GM18526 (cell line): ENCODE results near the gene LIN7C.

Experiments used
- POLR2A ChIP-seq: IDR thresholded peaks from 3 replicates; pipeline ENCODE4 v1.6.1; 2011; ENCODE audit not compliant: insufficient read length; ENCODE audit errors: extremely low read depth

The LIN7C gene

DNA sequence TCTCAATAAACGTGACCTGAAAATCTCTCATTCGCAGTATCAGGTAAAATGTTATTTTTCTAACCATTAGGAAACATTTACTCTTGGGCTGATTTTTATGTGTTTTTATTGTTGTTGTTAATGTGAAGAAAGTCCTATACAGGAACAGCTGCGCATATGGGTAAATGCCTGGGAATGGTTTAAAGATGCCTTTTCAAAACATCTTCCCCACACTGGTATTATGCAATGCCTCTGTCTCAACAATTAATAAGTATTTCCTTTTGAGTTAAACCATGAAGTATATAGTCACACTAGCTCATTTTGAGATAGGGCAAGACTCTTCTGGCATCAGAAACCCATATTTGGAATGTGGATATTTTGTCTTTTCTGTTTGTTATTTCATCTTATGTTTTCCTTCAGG, 13.7 kb upstream of the LIN7C start:
- no peak for TF ChIP-seq POLR2A

DNA sequence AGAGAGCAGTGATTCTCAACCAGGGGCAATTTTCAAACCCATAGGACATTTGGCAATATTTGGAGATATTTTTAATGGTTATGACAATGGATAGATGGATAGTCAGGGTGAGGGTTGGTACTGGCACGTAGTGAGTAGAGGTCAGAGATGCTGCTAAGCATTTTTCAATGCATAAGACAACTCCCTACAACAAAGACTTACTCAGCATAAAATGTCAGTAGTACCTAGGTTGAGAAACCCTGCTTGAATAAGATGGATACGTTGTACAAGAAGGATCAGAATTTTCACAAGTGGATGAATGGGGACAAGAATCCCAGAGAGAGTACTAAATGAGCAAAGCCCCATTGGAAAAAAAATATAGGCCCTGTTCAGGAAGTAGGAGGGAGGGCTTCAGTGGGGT, 11.9 kb upstream of the LIN7C start:
- no peak for TF ChIP-seq POLR2A

DNA sequence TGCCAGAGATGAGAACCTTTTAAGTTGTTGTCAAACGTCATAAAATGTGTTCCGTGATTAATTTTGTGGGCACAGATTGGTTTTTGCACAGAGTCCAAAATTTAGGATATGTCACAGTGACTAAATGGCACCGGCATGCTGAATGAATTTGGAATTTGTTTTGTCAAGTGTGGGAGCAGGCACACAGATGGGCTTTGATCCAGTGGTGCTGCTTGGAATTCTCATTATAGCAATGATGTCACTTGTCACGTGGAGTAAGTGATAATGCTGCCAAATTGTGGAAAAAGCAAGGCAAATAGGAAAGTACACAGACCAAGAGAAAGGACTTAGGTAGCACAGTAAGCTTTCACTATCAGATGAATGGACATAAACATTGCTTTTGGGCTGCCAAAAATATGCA, 8.0 kb upstream of the LIN7C start:
- no peak for TF ChIP-seq POLR2A

DNA sequence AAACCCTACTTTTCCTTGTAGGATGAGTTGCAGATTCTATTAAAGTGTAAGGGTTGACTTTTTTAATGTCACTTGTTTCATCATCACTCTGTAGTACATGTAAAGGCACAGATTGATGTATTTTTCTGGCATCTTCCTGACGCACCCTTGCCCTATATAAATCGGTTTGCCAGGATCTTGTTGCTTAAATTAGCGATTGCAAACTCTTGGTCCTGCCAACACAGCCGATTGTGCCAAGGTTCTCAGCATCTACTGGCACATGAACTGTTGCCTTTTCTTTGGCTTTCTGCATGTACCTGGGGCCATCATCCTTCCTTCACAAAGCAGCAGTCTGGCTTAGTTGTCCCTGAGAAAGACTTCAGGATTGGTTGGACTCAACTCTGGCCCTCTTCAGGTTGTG, 7.5 kb upstream of the LIN7C start:
- TF ChIP-seq POLR2A, result no peak

DNA sequence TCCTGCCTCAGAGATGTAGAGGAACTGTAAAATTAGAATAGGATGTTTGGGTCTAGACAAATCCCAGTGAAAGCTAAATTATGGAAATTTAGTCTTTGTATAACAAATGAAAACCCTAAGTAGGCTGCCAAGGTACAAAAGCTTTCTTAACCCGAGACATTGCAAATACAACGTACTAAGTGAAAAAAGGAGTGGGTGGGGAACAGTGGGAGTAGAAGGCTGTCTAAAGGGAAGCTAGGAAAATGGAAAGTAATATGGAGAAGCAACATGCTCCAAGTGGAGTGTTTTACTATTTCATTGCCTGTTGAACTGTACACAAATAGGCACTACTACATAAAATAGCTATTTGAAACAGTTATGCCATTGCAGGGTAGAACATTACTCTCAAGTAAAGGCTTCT, 6.8 kb upstream of the LIN7C start:
- no peak for TF ChIP-seq POLR2A

DNA sequence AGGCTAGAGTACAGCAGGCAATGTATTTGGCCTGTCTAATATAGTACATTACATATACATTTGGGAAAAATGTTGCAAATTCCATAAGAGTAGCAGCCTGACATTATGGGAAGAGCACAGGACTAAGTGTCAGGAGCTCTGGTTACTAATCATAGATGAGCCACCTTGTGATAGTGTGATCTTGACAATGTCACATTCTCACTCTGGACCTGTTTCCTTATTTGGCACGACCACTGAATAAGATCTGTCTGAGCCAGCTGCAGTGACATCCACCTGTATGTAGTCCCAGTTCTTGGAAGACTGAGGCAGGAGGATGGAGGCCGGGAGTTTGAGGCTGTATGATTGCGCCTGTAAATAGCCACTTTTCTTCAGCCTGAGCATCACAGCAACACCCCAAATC, 5.7 kb upstream of the LIN7C start:
- TF ChIP-seq POLR2A, result no peak

DNA sequence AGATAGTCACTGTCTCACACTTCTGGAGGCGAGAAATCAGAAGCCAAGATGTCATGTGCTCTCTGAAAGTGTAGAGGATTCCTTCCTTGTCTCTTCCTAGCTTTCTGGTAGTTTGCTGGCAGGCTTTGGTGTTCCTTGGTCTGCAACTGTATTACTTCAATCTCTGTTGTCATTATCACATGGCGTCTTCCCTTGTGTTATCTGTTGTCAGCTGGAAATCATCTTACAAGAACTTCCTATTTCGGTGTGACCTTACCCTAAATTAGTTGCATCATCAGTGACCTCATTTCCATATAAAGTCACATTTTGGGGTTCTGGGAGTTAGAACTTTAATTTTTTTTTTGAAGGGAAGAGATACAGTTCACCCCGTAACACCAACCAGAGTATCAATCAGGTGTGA, 3.3 kb upstream of the LIN7C start:
- TF ChIP-seq POLR2A, result no peak

DNA sequence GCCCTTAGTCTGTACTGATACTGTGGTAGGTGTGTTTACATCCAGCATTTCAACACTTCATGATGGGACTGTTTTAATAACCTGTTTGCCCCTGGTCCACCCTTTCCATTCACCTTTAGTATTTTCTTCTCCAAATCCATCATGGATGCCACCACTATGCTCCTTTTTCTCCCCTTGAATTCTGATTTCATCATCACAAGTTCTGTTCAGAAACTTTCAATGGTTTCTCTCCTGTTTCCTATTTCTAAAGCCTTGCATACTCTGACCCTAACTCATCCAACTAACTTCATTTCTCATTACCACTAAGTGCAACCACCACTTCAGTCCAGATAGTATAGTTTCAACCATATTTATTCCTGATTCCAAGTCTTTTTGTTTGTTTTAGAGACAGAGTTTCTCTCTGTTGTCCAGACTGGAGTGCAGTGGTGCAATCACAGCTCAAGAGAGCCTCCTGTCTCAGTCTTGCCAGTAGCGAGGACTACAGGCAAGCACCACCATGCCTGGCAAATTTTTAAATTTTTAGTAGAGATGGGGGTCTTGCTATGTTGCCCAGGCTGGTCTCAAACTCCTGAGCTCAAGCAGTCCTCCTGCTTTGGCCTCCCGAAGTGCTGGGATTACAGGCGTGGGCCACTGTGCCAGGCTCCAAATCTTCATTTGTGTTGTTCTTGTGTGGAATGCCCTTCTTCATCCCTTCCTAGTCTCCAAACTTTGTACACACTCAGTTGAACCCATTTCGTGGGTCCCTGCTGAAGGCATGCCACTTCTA, 1.2 kb upstream of the LIN7C start:
- TF ChIP-seq POLR2A, result no peak

DNA sequence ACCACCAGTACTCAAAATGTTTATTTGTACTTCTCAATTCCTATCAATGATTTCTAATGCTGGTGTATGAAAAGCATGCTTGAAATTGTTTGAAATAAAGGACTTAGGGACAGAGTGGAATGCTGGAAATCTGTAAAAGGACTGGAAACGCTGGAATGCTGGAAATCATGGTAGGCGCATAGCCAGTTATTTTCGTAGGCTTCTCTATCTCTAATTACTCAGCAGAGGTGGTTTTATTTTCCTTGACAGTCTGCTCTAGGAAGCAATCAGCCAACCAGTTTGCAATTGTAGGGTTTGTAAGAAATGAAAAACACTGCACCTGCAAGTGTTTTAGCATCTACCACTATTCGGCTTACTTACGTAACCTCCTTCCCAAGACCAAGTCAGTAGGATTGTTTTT, 788 bp downstream of the LIN7C start:
- TF ChIP-seq POLR2A, result no peak

DNA sequence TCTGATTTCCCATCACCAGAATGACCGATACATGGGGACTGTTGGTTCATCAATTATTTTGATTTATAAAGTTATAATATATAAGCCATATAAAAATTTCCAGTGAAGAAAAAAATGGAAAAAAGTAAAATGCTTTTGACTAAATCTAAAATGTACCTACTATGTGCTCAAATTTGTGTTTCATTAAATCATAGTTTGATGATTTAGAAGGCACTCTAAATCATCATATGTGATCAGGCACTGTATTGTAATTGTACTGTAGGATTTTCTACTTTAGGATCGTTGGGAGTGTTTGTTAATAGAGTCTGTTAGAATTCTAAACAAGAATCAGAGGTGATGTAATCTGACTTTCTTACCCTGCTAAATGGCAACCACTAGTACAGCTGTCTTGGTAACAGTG, 2.4 kb downstream of the LIN7C start:
- TF ChIP-seq POLR2A, result no peak

DNA sequence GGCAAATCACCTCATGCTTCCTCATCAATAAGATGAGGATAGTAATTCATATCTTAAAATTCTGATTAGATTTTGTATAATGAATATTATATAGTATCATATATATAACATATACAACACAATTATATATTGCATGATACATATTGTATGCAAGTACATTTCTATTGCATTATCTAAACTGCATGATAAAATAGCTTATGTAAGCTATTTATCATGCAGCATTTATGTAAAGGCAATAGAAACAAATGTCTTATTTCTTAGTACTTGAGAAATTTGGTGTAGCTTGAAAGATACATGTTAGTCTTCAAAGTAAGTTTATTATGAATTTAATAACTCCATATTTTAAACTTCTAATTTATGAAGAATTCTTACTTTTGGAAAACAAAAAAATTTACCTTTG, 5.5 kb downstream of the LIN7C start:
- TF ChIP-seq POLR2A, result no peak

DNA sequence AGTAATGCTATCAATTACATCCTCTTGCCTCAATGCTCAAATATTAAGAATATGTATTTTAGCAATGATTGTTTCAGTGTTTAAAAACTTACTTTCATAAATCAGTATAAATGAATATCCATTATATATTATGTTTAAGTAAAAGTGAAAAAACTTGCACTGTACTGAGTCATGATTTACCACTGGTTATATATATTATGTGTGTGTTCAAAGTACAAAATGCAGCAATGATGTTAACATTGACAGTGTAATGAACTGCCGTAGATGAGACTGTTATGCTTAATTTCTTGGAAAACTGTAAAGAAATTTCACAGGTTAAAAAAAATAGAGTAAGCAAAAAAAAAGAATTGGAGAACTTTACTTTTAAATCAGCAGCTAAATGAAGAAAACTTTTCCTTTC, 8.7 kb downstream of the LIN7C start:
- TF ChIP-seq POLR2A, result no peak

DNA sequence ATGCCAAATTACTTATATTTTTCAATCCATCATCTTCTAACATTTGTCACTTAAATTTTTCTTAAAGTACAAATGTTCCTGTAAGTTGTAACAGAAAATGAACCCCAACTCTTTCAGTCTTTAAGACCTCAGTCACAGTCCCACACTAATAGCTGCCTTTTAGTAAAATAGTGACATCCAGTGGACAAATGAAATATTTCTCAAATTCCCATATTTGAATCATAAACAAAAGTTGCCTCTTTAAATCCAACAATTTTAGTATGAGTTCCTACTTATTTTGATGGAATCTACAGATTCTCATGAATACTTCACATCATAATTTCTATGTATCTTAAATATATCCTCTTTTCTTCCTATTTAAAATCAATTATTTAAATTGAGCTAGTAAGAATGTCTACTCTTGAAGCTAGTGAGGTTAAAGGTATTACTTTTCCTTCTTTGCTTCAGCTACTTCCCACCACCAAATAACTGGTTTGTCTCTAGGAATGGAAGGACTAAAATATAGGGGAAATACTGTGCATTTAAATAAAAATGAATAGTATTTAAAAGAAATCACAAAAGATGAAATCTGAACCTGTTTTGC, 9.2 kb downstream of the LIN7C start:
- no peak for TF ChIP-seq POLR2A

DNA sequence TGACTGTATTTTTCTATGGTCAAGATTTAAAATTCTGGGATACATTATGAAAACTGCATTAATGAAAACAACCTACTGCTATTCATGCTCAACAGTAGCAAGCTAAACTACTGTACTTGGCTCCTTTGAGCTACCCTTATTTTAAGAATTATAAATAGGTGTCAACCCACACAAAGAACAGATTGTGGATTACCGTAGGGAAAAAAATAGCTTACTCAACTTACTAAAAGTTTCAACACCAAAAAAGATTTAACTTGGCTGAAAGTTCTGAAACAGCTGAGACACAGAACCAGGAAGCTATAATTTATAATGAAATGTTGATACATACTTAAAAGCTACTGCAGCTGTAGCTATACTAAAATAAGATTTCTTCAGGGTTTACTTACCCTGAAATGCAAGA, 10.1 kb downstream of the LIN7C start:
- no peak for TF ChIP-seq POLR2A

DNA sequence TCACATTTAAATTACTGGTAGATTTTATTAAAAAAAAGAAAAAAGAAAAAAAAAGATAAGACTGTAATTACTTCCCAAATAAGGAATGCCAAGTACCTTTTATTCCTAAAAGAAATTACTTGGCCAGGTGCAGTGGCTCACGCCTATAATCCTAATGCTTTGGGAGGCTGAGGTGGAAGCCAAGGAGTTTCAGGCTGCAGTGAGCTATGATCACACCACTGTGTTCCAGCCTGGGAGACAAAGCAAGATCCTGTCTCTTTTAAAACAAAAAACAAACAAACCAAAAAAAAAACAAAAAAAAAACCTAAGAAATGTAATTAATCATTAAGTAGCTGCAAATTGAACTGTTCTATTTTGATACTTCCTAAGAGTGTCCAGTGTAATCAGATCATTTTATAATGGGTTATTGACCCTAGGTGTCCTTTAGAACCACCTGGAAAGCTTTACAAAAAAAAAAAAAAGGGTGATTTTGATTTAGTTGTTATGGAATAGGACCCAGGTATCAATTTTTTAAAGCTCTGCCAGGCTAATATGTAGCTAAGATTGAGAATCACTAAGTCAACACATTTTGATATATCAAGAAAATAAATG, 10.8 kb downstream of the LIN7C start:
- no peak for TF ChIP-seq POLR2A

DNA sequence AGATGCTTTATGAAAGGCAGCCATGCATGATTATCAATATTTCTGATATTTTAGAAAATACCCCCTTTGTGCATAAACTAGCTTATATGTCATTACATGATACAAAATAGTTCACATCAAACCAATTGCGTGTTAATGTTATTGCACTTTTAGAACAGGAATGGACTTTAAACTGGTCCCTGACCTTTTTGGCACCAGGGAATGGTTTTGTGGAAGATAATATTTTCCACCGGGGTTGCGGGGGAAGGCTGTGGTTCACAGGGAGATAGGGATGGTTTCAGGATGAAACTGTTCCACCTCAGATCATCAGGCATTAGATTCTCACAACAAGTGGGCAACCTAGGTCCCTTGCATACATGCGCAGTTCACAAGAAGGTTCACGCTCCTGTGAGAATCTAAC, 17.5 kb downstream of the LIN7C start:
- no peak for TF ChIP-seq POLR2A

DNA sequence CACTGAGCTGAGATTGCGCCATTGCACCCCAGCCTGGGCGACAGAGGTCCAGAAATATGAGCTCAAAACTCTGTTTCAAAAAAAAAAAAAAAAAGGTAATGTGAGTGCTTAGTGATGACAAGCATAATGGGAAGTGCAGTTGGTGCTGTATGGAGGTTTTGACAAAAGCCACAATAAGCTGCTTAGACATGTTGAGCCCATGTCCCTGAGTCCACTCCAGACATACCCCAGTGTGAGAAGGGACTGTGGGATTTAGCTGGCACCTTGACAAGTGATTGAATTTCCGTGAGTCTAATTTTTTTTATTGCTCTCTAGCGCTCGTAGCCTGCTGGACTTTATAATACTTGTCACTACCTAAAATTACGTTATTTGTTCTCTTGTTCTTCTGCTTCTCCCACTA, 18.9 kb downstream of the LIN7C start:
- no peak for TF ChIP-seq POLR2A

DNA sequence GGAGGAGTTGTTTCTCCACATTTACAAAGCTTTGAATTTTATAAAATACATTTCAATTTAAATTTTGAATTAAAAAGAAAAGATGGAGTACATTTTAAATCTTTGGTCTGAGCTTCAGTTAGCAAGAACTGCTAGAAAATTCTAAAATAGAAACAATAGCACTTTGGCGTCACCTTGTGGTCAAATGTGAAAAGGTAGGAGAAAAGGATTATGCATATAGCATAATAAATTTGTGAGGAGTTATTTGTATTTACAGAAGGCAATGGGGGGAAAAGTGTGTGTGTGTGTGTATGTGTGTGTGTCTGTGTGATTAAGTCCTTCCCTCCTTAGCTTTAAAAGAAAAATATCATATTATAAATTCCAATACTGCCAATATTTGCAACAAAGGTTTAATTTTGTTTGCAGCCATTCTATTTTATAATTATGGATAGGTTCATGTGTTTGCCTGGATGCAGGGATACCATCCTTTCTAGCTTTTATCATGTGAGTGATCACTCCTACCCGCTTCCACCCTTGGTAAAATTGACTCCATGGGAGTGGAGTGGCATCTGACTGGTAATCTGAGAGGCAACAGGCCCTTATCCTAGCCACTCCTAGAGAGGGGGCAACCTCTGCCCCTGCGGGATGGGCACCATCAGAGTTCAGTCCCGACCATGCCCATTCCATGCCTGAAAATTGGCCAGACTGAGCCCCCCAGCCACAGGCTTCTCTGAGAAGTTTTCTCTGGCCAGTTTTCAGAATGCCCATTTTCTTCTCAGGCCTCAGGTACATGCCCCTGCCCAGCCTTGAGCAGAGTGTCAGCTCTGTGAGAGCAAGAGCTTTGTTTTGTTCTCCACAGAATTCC, 20.4 kb downstream of the LIN7C start:
- TF ChIP-seq POLR2A, result no peak
